Measurements from ENCODE around the gene MMP24.
"Not testable (repeated sequence)": the region's sequence is repeated elsewhere in the genome, so short reads cannot be mapped to it uniquely, and the experiment has no call there.

MMP24 gene

DNA sequence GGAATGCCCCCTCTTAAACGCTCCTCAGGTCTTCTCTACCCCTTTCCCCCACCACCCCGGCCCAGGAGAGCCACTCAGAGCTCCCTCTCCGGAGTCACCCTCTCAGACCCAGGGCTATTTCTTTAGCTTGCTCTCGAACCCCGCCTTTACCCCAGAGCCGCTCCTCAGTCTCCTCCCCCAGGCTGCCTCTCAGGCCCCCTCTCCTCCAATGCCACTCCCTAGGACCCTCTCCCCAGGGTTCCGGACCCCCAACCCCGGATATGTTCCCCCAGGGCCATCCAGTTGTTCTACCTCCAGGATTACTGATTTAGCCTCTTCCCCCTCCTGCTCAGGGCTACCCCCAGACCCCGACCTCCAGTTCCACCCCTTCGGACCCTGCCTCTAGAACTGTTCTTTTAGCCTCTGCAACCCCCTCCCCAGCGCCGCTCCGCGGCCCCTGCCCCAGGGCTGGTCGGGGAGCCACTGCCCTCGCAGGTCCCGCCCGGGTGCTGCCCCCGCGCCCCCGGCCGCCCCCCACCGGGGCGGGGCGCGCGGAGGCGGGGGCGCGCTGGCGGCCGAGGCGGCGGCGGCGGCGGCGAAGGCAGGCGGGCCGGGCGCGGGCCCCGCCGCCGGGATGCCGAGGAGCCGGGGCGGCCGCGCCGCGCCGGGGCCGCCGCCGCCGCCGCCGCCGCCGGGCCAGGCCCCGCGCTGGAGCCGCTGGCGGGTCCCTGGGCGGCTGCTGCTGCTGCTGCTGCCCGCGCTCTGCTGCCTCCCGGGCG lies at the start of gene MMP24:
Gene MMP24, plus strand, starts transcription at position 565 of the 758 bp plus-strand sequence. Its CDS starts 49 bp downstream, at position 614.
- in situ Hi-C loops (cut with MboI; ENCODE audit: low sequenced_read_pairs) = no loop called here

DNA sequence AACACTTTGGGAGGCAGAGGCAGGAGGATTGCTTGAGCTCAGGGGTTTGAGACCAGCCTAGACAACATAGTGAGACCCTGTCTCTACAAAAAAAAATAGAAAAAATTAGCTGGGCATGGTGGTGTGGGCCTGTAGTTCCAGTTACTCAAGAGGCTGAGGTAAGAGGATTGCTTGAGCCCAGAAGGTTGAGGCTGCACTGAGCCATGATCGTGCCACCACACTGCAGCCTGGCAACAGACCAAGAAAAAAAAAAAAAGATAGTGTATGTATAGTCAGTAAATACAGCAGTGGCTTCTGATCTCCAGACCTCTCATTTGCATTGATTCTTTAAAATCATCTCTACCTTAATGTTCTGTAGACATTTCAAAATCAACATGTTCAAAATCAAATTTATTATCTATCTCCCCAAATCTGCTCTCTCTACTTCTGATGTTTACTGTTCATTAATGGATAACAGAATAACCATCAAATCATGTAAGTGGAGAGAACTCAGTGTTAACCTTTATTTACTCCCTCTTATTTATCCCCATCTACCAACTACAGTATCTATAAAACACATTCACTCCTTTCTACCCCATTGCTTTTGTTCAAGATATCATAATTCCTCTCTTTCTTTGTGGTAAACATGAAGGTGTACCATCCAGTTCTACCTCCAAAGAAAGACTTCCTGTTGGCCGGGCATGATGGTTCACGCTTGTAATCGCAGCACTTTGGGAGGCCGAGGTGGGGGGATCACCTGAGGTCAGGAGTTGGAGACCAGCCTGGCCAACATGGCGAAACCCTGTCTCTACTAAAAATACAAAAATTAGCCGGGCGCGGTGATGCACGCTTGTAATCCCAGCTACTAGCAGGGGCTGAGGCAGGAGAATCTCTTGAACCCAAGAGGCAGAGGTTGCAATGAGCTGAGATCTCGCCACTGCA lies 46.9 kb upstream of the MMP24 start:
- in situ Hi-C loops (cut with MboI; ENCODE audit: low sequenced_read_pairs) = no loop called here

DNA sequence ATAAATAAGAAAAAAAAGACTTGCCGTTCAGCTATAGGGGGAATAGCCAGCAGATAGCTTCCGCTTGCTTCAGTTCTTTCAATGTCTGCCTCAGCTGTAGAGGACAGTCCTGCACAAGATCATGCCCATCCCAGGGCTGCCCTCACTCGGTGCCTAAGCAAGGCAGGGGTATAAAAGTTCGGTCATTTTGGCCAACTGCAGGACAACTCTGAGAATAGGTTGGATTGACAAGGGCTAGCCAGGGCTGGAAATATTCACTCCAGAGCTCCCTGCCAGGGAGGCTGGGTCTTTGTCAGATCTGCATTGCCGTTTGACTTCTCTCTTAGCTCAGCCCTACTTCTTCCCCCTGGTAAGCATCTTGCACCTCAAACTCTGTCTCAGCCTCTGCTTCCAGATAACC lies 46.2 kb upstream of the MMP24 start:
- in situ Hi-C loops (cut with MboI; ENCODE audit: low sequenced_read_pairs) = no loop called here

DNA sequence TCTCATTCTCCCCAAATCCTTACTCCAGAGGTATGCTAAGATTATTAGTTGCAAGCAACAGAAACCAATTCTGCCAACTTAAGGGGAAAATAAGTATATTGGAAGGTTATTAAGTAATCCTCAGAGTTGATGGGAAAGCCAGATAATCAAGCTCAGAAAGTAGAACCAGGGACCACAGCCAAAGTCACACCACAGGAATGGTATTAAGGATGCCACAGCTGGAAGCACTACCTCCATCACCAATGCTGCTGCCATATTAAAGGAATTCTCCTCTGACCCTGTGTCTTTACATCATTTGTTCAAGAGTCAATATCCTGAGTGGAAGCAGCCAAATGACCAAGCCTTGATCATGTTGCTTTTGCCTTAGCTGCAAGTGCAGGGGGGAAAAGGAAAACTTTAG lies 44.8 kb upstream of the MMP24 start:
- in situ Hi-C loops (cut with MboI; ENCODE audit: low sequenced_read_pairs) = no loop called here

DNA sequence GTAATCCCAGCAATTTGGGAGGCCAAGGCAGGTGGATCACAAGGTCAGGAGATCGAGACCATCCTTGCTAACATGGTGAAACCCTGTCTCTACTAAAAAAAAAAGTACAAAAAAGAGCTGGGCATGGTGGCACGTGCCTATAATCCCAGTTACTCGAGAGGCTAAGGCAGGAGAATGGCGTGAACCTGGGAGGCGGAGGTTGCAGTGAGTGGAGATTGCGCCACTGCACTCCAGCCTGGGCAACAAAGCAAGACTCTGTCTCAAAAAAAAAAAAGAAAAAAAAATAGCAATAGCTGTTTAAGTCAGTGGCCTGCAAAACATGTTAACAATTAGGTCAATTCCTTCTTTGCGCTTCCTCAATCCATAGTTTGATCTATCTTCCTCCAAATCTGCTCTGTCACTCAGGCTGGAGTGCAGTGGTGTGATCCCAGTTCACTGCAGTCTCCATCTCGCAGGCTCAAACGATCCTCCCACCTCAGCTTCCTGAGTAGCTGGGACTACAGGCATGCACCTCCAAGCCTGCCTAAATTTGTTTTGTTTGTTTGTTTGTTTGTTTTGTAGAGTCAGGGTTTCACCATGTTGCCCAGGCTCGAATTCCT lies 39.7 kb upstream of the MMP24 start:
- in situ Hi-C loops (cut with MboI; ENCODE audit: low sequenced_read_pairs) = not testable (repeated sequence)

DNA sequence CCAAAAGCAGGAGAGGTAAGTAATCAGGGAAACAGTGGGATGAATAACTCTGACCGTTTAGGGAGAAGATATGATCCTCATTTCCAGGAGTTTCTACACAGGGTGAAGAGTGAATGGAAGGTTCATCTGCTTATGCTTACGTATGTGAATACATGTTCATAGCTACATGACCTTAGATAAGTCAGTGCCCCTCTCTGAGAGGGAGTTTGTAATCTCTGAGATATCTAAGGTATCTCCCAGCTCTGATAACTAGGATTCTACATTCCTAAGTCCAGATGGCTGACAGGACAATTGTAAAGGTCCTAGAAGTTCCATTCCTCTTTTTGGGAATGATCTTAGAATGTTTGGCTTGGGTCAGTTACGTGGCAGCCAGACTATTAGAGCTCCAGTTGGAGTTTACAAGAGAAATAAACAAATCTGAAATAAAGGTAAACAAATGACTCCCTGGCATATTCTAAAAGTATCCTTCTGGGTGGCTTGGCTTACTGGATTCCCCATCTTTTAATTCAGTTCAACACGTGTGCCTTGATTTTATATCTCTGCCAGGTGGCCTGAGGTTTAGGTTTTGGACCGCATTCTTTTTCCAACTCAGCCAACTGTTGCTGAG lies 38.8 kb upstream of the MMP24 start:
- in situ Hi-C loops (cut with MboI; ENCODE audit: low sequenced_read_pairs) = no loop called here

DNA sequence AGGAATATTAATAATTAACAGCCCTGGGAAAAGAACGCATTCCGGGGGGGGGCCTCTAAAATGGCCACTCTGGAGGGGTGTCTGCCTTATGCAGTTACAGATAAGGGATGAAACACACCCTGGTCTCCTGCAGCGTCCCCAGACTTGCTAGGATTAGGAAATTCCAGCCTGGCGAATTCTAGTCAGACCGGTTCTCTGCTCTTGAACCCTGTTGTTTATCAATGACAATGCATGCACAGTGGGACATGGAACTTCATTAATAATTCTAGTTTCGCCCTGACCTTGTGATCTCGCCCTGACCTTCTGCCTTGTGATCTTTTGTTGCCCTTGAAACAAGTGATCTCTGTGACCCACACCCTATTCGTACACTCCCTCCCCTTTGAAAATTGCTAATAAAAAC lies 37.3 kb upstream of the MMP24 start:
- in situ Hi-C loops (cut with MboI; ENCODE audit: low sequenced_read_pairs) = not testable (repeated sequence)

DNA sequence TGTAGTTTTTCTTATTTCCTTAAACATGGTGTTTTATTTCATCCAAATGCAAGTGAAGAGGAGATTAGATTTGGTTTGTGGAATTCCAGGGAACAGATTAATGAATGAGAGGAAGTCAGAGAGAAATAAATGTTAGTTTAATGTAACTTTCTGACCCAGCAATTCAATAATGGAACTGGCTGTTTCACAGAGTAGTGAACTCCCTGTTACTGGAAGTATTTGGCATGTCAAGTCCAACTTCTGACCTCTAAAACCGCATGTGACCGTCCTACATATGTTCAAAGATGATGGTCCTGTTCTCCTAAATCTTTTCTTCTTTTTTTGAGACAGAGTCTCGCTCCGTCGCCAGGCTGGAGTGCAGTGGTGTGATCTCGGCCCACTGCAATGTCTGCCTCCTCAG lies 35.9 kb upstream of the MMP24 start:
- in situ Hi-C loops (cut with MboI; ENCODE audit: low sequenced_read_pairs) = no loop called here

DNA sequence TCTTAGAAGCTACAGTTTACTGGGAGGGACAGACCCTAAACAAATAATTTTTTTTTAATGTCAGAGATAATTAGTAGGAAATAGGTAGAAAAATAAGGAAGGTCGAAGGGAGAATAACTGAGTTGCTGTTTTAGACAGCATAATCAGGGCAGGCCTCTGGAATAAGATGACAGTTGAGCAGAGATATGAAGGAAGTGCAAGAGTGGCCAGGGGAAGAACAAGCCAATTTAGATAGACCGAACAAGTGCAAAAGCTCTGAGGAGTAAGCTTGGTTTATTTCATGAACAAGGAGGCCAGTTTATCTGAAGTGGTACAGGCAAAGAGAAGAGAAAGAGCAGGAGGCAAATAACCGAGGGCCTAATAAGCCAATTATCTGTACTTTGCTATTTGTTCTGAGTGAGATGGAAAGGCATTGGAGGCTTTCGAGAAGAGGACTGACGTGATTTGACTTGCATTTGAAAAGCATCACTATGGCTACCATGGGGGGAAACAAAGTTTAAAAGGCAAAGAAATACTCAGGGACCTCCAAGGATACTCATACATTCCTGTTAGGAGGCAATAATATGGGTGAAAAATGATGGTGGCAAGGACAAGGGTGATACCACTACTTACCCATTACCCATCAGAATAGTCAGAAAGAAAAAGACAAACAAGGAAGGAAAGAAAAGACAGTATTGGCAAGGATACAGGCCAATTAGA lies 34.9 kb upstream of the MMP24 start:
- in situ Hi-C loops (cut with MboI; ENCODE audit: low sequenced_read_pairs) = no loop called here

DNA sequence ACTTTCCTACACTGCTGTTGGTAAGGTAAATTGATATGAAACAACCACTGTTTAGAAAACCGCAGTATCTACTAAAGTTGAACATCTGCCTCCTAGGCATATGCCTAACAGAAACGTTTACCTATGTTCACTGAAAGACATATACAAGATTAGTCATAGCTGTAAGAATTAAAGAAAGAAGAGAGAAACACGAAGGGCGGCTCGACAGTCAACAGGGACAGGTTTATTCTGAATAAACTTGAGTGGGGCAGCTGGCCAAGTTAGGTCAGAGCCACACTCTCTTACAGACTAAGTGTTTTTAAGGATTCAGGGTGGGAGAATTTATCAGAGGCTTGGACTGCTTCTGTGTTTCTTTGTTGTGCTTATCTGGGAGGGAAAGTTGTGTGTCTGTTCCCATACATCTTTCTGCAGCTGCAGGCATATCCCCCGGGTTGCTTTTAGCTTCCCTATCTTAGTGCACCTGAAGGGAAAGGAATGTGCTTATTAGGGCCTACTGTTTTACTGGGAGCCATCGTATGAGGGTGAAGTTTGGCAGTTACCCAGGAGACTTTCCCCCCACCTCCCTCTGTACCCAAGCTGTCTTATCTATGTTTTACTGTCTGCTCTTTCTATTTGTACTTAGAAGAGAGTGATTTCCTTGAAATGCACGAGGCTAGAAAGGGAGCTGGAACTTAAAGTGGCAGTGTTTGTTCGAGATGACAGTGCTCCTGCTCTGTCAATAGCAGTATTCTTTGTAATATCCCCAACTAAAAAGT lies 34.2 kb upstream of the MMP24 start:
- in situ Hi-C loops (cut with MboI; ENCODE audit: low sequenced_read_pairs) = no loop called here

DNA sequence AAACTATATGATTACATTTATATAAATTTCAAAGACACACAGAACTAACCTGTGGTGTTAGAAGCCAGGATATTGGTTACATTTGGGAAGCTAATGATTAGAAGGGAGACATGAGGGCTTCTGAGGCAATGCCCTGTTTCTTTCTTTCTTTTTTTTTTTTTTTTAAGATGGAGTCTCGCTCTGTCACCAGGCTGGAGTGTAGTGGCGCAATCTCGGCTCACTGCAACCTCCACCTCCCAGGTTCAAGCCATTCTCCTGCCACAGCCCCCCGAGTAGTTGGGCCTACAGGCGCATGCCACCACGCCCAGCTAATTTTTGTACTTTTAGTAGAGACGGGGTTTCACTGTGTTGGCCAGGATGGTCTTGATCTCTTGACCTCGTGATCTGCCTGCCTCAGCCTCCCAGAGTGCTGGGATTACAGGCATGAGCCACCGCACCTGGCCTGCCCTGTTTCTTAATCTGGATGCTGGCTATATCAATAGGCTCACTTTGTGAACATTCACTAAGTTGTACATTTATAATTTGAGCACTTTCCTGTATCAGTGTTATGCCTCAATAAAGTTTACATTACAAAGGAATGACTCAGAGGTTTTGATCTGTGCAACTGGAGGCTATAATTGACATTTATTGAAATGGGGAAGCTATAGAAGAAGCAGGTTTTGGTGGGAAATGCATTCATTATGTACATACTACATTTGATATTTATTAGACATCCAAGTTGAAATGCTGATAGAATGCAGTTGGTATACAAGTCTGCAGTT lies 33.3 kb upstream of the MMP24 start:
- in situ Hi-C loops (cut with MboI; ENCODE audit: low sequenced_read_pairs) = not testable (repeated sequence)

DNA sequence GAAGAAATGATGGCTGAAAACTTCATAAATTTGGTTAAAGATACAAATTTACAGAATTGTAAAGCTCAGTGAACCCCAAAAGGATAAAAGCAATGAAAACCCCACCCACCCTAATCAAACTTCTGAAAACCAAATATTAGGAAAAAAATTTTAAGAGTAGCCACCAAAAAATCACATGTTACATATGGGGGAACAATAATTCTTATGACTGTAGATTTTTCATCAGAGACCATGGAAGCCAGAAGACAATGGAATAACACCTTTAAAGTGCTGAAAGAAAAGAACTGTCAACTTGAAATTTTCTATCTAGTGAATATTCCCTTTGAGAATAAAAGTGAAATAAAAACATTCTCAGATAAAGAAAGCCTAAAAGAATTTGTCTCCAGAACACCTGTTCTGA lies 30.2 kb upstream of the MMP24 start:
- in situ Hi-C loops (cut with MboI; ENCODE audit: low sequenced_read_pairs) = no loop called here

DNA sequence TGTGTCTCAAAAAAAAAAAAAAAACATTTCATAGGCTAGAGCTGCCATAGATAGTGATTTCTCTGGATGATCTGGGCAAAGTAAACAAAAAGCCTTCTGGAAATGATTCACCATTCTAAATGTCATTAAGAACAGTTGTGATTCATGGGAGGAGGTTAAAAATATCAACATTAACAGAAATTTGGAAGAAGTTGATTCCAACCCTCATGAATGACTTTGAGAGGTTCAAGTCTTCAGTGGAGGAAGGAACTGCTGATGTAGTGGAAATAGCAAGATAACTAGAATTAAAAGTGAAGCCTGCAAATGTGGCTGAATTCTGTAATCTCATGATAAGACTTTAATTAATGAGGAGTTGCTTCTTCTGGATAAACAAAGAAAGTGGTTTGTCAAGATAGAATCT lies 26.8 kb upstream of the MMP24 start:
- in situ Hi-C loops (cut with MboI; ENCODE audit: low sequenced_read_pairs) = no loop called here

DNA sequence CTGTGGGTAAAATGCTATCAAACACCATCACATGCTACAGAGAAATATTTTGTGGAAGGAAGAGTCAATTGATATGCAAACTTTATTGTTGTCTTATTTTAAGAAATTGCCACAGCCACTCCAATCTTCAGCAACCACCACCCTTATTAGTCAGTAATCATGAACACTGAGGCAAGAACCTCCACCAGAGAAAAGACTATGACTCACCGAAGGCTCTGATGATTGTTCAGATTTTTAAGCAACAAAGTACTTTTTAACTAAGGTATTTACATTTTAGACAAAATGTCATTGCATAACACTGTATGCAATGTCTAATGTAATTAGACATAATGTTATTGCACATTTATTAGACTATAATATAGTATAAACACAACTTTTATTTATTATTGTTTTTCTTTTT lies 26.2 kb upstream of the MMP24 start:
- in situ Hi-C loops (cut with MboI; ENCODE audit: low sequenced_read_pairs) = no loop called here

DNA sequence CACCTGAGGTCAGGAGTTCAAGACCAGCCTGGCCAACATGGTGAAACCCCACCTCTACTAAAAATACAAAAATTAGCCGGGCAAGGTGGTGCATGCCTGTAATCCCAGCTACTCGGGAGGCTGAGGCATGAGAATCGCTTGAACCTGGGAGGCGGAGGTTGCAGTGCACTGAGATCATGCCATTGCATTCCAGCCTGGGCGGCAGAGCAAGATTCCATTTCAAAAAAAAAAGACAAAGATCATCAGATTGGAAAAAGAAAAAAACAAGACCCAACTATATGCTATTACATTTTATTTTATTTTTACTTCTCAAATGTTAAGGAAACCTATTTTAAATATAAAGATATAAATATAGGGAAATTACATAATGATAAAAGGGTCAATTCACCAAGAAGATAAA lies 25.0 kb upstream of the MMP24 start:
- in situ Hi-C loops (cut with MboI; ENCODE audit: low sequenced_read_pairs) = not testable (repeated sequence)

DNA sequence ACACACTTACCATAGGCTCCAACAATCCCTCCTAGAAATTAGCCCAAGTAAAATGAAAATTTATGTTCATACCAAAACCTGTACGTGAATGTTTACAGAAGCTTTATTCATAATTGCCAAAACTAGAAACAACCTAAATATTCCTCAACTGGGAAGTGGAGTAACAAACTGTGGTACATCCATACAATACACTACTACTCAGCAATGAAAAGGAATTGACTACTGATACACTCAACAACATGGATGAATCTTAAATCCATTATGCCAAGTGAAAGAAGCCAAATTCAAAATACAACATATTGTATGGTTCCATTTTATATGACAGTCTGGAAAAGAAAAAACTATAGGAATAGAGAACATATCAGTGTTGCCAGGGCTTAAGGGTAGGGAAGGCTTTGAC lies 19.7 kb upstream of the MMP24 start:
- in situ Hi-C loops (cut with MboI; ENCODE audit: low sequenced_read_pairs) = no loop called here

DNA sequence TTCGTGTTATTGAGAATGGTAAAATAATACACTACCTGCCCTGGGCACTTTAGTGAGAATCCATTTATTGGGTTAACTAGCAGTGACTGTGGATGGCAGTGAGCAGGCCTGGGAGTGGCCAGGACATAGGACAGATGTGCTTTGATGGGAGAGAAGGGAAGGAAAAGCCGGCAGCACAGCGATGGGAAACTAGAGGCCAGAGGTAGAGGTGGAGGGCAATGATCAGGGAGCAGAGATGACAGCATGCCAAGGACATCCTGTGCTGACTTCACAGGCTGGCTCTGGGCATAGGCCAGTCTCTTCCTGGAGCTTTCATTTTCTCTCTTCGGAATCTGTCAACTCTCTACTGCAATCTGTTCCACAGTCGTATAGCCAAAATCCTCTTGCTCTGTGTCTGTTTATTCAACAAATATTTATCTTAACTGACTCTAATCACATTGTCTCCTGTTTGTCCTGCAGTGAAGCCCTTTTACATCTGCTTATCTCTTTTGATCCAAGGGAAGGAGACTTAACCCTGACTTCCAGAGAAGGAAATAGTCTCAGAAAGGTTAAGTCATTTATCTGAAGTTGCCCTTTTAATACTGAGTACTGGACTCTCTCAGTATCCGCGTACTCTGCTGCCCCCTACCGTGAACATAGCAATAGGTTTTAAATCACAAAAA lies 18.4 kb upstream of the MMP24 start:
- in situ Hi-C loops (cut with MboI; ENCODE audit: low sequenced_read_pairs) = no loop called here

DNA sequence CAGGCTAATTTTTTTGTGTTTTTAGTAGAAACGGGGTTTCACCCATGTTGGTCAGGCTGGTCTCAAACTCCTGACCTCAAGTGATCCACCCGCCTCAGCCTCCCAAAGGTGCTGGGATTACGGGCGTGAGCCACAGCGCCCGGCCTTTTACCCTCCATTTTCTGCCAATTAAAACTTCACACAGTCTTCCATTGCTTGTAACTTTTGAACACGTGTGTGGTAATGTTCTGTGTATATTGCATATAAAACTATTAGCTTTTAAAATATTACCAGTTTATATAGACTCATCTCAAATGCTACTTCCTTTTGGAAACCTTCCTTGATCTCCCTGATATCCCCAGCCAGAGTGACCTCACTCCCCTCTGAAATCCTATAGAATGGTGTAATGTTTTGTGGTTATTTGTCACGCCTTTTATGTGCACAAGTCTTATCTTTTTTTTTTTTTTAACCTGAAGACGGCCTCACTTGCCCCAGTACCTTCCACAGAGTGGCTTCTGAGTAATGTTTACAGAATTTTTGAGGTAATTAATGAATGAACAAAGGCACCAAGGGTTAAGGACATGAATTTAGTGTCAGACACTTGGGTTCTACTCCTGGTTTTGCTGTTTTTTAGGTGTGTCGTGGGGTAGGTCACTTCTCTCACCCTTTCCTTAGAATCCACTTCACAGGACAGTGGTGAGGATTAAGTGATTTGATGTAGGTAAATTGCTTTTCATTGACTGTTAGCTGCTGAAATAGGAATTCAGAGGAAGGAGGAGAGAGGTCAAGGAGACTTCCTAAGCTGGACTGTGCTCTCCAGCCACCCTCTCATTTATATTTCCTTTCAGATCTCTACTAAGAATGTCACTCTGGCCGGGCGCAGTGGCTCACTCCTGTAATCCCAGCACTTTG lies 11.2 kb upstream of the MMP24 start:
- in situ Hi-C loops (cut with MboI; ENCODE audit: low sequenced_read_pairs) = no loop called here

All from HL-60/S4 treated with phorbol 12-myristate 13-acetate at 8.2 ng/mL for 4 days and 3 days (cell line).